A549 treated with ZK216348 at 1 μM for 4 hours (cell line): ENCODE measurements around the gene PLEKHO1. TPM values are rescaled to one million over a fixed set of nuclear protein-coding genes. Genes with fewer than 3 reads are reported as not detected.

Source experiments
- total RNA-seq: library from RNA; stranded (reverse); fragments of 200-300 nt; extraction: Qiagen RNA extraction; gene quantifications from 5 replicates; pipeline ENCODE4 v1.2.3, GENCODE V29; 2022; ENCODE audit warnings: low read depth

Gene PLEKHO1
- total RNA-seq, result 6.2 to 8.9 TPM (median 7.6 TPM) in 5 replicates

DNA sequence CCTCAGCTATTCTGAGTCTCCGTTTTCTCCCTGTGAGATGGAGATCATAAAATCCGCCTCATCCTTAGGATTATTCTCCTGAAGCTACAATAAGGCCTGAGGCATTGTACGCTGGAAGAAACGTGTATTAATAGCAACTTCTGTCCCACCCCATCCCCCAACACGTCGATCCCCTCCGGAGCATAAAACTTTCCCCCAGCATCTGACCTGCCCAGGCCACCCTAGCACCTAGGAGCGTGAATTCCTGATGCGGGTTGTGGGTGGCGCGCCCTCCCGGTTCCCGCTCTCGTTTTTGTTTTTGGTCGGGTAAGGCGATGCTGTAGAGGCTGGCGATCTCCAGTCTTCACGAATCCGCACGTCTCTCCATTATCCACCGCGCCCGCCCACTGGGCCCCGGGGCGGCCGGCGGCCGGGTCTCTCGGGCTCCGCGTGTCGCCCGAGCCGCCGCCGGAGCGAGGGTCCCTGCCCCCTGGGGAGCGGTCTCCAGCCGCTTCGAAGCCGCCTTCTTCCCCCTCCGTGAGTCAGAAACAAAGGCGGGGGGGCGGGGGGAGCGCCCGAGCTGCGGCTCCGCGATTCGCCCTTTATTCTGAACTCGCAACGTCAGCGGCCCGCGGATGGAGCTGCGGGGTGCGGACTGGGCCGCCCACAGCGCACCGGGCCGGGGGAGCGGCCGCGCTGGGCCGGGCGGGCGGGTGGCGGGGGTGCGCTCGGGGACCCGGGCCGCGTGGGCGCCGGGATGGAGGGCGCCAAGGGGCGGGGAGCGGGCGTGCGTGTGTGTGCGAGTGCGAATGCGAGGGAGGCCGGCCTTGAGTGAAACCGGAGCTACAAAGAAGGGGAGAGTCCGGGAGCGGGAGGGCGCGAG, at the start of gene PLEKHO1:
PLEKHO1 (plus strand) TSS at position 646 of the 862 bp plus-strand sequence. CDS start 342 bp downstream, outside the sequence.

Other genes with a start within 250 kb of the PLEKHO1 start
- 0.06 to 0.15 TPM (median 0.09 TPM) in 5 replicates for gene SV2A, start 232.1 kb upstream of the PLEKHO1 start, total RNA-seq
- gene SF3B4, start 222.1 kb upstream of the PLEKHO1 start, total RNA-seq, result 127 to 142 TPM (median 131 TPM) in 5 replicates
- 6.6 to 10.4 TPM (median 9.3 TPM) in 5 replicates for gene MTMR11, start 213.0 kb upstream of the PLEKHO1 start, total RNA-seq
- gene OTUD7B, start 139.2 kb upstream of the PLEKHO1 start, total RNA-seq, result 8.2 to 13.0 TPM (median 11.6 TPM) in 5 replicates
- gene VPS45, start 82.1 kb upstream of the PLEKHO1 start, total RNA-seq, result 14.6 to 17.0 TPM (median 16.4 TPM) in 5 replicates
- gene ANP32E, start 86.2 kb downstream of the PLEKHO1 start, total RNA-seq, result 34.7 to 90.7 TPM (median 46.0 TPM) in 5 replicates
- not detected in 5 replicates for gene CA14, start 107.9 kb downstream of the PLEKHO1 start, total RNA-seq
- 105 to 151 TPM (median 138 TPM) in 5 replicates for gene APH1A, start 119.1 kb downstream of the PLEKHO1 start, total RNA-seq
- 0.20 to 0.79 TPM (median 0.38 TPM) in 4 of 5 replicates, not detected in the other for gene C1orf54, start 122.9 kb downstream of the PLEKHO1 start, total RNA-seq
- gene CIART, start 132.6 kb downstream of the PLEKHO1 start, total RNA-seq, result 0.88 to 1.6 TPM (median 1.1 TPM) in 5 replicates
- gene MRPS21, start 143.9 kb downstream of the PLEKHO1 start, total RNA-seq, result 80.6 to 120 TPM (median 86.2 TPM) in 5 replicates
- gene PRPF3, start 171.6 kb downstream of the PLEKHO1 start, total RNA-seq, result 53.1 to 67.3 TPM (median 59.7 TPM) in 5 replicates
- gene RPRD2, start 214.2 kb downstream of the PLEKHO1 start, total RNA-seq, result 13.1 to 16.7 TPM (median 13.7 TPM) in 5 replicates